ENCODE measurements around the gene AKAP7.

Gene AKAP7

DNA sequence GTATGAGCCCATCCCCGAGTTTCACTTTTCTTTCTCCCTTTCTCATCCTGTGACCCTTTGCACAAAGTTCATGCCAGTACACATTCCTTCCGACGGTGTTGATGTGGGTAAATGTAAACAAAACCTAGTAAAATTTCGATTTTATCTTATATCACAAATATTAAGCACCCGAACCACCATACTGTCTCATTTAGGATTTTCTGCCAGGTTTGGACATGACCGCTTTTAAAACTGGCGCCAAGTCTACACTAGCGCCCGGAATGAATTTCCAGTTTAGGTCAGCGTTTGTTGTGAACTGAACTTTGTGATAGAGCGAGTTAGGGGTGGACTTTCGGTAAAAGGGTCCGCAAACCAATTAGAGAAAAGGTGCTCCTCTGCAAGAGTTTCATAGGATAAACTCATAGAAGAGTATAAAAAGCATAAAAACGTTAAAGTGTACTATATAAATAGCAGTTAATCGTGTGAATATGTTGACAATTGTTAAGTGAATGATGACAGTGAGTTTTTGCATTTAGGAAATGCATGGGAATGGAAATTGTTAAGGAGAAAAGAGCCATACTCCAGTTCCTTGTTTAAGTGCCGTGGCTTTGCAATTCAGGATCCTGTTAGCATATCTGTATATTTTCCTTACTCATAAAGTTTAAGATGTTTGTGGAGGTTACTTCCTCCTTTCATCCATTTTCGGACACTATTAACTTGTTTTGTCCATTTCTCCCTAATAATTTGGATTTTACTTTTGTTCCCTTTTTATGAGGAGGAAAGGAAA lies 937 bp downstream of the AKAP7 start:
- no peaks in the 10 kb centered on the region for H3K9me3 ChIP-seq (ENCODE audit: control insufficient read depth, low read length)
- peak overlapping the region; percentile 82 for H3K4me2 ChIP-seq (ENCODE audit: low read length)
- H3K9ac ChIP-seq, result peak overlapping the region; percentile 8
- peak overlapping the region; percentile 83 for H3K27ac ChIP-seq
- peak overlapping the region; percentile 94 for H2AFZ ChIP-seq
- no peaks in the 10 kb centered on the region for H3K27me3 ChIP-seq (ENCODE audit: control insufficient read depth, insufficient read depth, low read length)
- peaks cover 6% of the 10 kb centered on the region for H3K4me1 ChIP-seq
- no peaks in the 10 kb centered on the region for H3K79me2 ChIP-seq
- H3K4me3 ChIP-seq (ENCODE audit: low read depth, low read length), result peak overlapping the region; percentile 66
- TF ChIP-seq, protein P1, sequence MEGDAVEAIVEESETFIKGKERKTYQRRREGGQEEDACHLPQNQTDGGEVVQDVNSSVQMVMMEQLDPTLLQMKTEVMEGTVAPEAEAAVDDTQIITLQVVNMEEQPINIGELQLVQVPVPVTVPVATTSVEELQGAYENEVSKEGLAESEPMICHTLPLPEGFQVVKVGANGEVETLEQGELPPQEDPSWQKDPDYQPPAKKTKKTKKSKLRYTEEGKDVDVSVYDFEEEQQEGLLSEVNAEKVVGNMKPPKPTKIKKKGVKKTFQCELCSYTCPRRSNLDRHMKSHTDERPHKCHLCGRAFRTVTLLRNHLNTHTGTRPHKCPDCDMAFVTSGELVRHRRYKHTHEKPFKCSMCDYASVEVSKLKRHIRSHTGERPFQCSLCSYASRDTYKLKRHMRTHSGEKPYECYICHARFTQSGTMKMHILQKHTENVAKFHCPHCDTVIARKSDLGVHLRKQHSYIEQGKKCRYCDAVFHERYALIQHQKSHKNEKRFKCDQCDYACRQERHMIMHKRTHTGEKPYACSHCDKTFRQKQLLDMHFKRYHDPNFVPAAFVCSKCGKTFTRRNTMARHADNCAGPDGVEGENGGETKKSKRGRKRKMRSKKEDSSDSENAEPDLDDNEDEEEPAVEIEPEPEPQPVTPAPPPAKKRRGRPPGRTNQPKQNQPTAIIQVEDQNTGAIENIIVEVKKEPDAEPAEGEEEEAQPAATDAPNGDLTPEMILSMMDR (IDR thresholded peaks at IDR 0.05), result no peak
- H3K36me3 ChIP-seq (ENCODE audit: control insufficient read depth, insufficient read depth, low read length), result no peaks in the 10 kb centered on the region

DNA sequence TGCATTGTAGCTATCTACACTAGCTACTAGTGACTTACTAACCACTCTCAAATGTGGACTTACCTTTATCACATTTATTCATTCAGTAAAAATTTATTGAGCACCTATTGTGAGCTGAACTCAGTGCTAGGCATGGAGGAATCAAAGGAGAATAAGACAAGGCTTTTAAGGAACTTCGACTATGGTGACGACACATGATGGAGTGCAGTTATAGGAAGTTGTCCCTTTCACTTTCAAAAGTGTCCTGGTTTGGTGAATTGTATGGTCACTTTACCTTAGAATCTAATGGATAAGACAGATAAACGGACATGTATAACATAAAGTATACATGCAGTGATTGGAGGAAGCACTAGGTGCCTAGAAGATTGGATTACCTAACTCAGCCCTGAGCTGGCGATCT lies 4.3 kb downstream of the AKAP7 start:
- Histone ChIP-seq H3K4me2 (ENCODE audit: low read length) (no peak overlapping the region), H3K9ac (no peak overlapping the region), H2AFZ (no peak overlapping the region), H3K27me3 (ENCODE audit: control insufficient read depth, insufficient read depth, low read length) (no peaks in the 10 kb centered on the region), H3K27ac (no peak overlapping the region), H3K36me3 (ENCODE audit: control insufficient read depth, insufficient read depth, low read length) (no peaks in the 10 kb centered on the region), H3K4me1 (peaks cover 5% of the 10 kb centered on the region), H3K79me2 (no peaks in the 10 kb centered on the region), H3K9me3 (ENCODE audit: control insufficient read depth, low read length) (no peaks in the 10 kb centered on the region), H3K4me3 (ENCODE audit: low read depth, low read length) (no peak overlapping the region)
- TF ChIP-seq, protein P1 (IDR thresholded peaks at IDR 0.05), result no peak

DNA sequence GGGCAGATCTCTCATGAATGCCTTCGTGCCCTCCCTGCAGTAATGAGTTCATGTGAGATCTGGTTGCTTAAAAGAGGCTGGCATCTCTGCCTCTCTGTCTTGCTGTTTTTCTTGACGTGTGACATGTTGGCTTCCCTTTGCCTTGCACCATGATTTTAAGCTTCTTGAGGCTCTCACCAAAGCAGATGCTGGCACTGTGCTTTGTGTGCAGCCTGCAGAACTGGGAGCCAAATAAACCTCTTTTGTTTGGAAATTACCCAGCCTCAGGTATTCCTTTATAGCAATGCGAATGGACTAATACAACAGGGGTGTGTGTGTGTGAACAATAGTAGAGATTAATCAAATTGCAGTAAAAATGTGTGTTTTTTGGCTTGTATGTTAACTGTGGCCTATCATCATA lies 8.1 kb downstream of the AKAP7 start:
- H2AFZ ChIP-seq, result no peak overlapping the region
- H3K4me1 ChIP-seq, result no peaks in the 10 kb centered on the region
- no peak overlapping the region for H3K9ac ChIP-seq
- H3K79me2 ChIP-seq, result no peaks in the 10 kb centered on the region
- no peaks in the 10 kb centered on the region for H3K27me3 ChIP-seq (ENCODE audit: control insufficient read depth, insufficient read depth, low read length)
- H3K9me3 ChIP-seq (ENCODE audit: control insufficient read depth, low read length), result no peaks in the 10 kb centered on the region
- no peak overlapping the region for H3K27ac ChIP-seq
- no peak overlapping the region for H3K4me2 ChIP-seq (ENCODE audit: low read length)
- H3K4me3 ChIP-seq (ENCODE audit: low read depth, low read length), result no peak overlapping the region
- no peaks in the 10 kb centered on the region for H3K36me3 ChIP-seq (ENCODE audit: control insufficient read depth, insufficient read depth, low read length)
- TF ChIP-seq, protein P1 (IDR thresholded peaks at IDR 0.05), result no peak

DNA sequence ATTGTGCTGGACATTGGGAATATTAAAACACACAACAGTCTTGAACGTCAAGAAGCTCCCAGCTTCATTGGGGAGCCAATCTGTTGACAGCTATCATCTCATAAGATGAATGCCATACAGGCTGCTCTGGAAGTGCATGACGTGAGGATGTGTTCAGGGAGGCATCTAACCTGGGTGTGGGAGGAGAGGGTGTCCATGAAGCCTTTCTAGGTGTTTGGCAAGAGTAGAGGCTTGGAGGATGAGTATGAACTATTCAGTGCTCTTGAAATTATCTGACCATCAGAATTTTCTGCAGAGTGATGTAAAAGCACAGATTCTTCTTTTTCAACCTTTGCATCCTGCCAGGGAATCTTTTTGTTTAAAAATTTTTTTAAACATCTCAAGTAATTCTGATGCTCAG lies 11.6 kb downstream of the AKAP7 start:
- Histone ChIP-seq H3K4me1 (no peaks in the 10 kb centered on the region), H3K36me3 (ENCODE audit: control insufficient read depth, insufficient read depth, low read length) (no peaks in the 10 kb centered on the region), H3K79me2 (no peaks in the 10 kb centered on the region), H3K4me3 (ENCODE audit: low read depth, low read length) (no peak overlapping the region), H2AFZ (no peak overlapping the region), H3K9me3 (ENCODE audit: control insufficient read depth, low read length) (no peaks in the 10 kb centered on the region), H3K27ac (no peak overlapping the region), H3K9ac (no peak overlapping the region), H3K4me2 (ENCODE audit: low read length) (no peak overlapping the region), H3K27me3 (ENCODE audit: control insufficient read depth, insufficient read depth, low read length) (no peaks in the 10 kb centered on the region)
- TF ChIP-seq, protein P1 (IDR thresholded peaks at IDR 0.05), result no peak

DNA sequence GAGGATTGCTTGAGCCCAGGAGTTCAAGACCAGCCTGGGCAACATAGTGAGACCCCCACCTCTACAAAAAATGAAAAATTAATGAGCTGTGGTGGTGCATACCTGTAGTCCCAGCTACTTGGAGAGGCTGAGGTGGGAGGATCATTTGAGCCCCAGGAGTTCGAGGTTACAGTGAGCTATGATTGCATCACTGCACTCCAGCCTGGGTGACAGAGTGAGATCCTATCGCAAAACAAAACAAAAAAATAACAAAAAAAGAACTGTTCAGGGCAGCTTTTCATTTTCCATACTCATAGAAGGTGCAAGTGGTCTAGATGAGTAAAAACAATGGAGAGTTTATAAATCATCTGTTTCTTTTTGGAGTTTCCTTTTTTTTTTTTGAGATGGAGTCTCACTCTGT lies 21.1 kb downstream of the AKAP7 start:
- no peak overlapping the region for H3K4me3 ChIP-seq (ENCODE audit: low read depth, low read length)
- no peak overlapping the region for H3K4me2 ChIP-seq (ENCODE audit: low read length)
- H3K9me3 ChIP-seq (ENCODE audit: control insufficient read depth, low read length), result no peaks in the 10 kb centered on the region
- H3K9ac ChIP-seq, result no peak overlapping the region
- no peaks in the 10 kb centered on the region for H3K36me3 ChIP-seq (ENCODE audit: control insufficient read depth, insufficient read depth, low read length)
- H3K27ac ChIP-seq, result no peak overlapping the region
- TF ChIP-seq, protein P1 (IDR thresholded peaks at IDR 0.05), result no peak
- H3K79me2 ChIP-seq, result no peaks in the 10 kb centered on the region
- no peaks in the 10 kb centered on the region for H3K4me1 ChIP-seq
- no peaks in the 10 kb centered on the region for H3K27me3 ChIP-seq (ENCODE audit: control insufficient read depth, insufficient read depth, low read length)
- no peak overlapping the region for H2AFZ ChIP-seq

Measured in parathyroid adenoma (tissue), 2 donors.